A549 (cell line): ENCODE data around the gene SPDYE16. TPM values are rescaled to one million over a fixed set of nuclear protein-coding genes. Genes with fewer than 3 reads are reported as not detected.
"Not testable (repeated sequence)": the region's sequence is repeated elsewhere in the genome, so short reads cannot be mapped to it uniquely, and the experiment has no call there.

ENCODE experiments used
- ATAC-seq, 2 experiments: fragments of 200-7000 bp in 1 of 2; fragments of >200 bp in 1 of 2; cut with Nextera tagmentation in 1 of 2; cut with Tn5 transposase in 1 of 2; 3 replicates each; pipeline versions ENCODE4 v1.8.0 to v1.9.1; 2018 to 2020; ENCODE audit warnings: mild to moderate bottlenecking in 1 of 2, moderate library complexity in 1 of 2
- CTCF ChIA-PET: fragments of 300-600 bp; sonication (Branson Sonifier 250); formaldehyde crosslinking; extraction: SDS; loops from one replicate; lab custom pipeline; 2021; ENCODE audit warnings: antibody characterized with exemption, inconsistent platforms; lab: Yijun Ruan, JAX
- POLR2A ChIA-PET: fragments of 350-600 bp; formaldehyde crosslinking; extraction: SDS; loops from one replicate; lab custom pipeline; 2021; ENCODE audit warnings: antibody characterized with exemption, inconsistent platforms; lab: Yijun Ruan, JAX
- DNase-seq, 2 experiments: peaks; one replicate each; pipeline versions ENCODE4 v3.0.0 to v3.0.0-alpha.2; 2011 to 2016; ENCODE audit warnings: low read depth in 1 of 2, low spot score in 1 of 2
- FAIRE-seq: peaks from 2 replicates; lab custom pipeline; 2011; peaks lifted over from hg19 to GRCh38; lab: Jason Lieb, UNC
- H3K27ac ChIP-seq, 2 experiments: fragments of >200 bp; sonication (Bioruptor Twin); formaldehyde crosslinking; 3 replicates each; pipeline ENCODE4 v1.5.1; 2016 to 2017
- H3K4me1 ChIP-seq: fragments of >200 bp; sonication (Bioruptor Twin); formaldehyde crosslinking; 3 replicates; pipeline ENCODE4 v1.6.1; 2016
- H3K4me2 ChIP-seq: fragments of >200 bp; sonication (Bioruptor Twin); formaldehyde crosslinking; 3 replicates; pipeline ENCODE4 v1.6.1; 2016
- H3K4me3 ChIP-seq: fragments of >200 bp; sonication (Bioruptor Twin); formaldehyde crosslinking; 3 replicates; pipeline ENCODE4 v1.5.1; 2016
- H3K9me3 ChIP-seq: fragments of >200 bp; sonication (Bioruptor Twin); formaldehyde crosslinking; 3 replicates; pipeline ENCODE4 v1.6.1; 2016
- CBX2 ChIP-seq: fragments of 200-600 bp; sonication (generic); IDR thresholded peaks from 2 replicates; pipeline ENCODE4 v1.6.1; 2016; ENCODE audit warnings: low read depth, mild to moderate bottlenecking, borderline replicate concordance
- CBX8 ChIP-seq: fragments of 200-600 bp; sonication (generic); IDR thresholded peaks from 2 replicates; pipeline ENCODE4 v1.6.1; 2016
- CEBPB ChIP-seq, 2 experiments: fragments of >200 bp in 1 of 2; sonication (Bioruptor Twin) in 1 of 2; formaldehyde crosslinking in 1 of 2; IDR thresholded peaks; 2 replicates each; pipeline ENCODE4 v1.6.1; 2012 to 2016
- CHD2 ChIP-seq: fragments of 150-350 bp; IDR thresholded peaks from 2 replicates; pipeline ENCODE4 v1.6.1; 2014; ENCODE audit warnings: low read length; ENCODE audit not compliant: partially characterized antibody
- ESRRA ChIP-seq: fragments of 150-350 bp; IDR thresholded peaks from 2 replicates; pipeline ENCODE4 v1.6.1; 2014; ENCODE audit warnings: mild to moderate bottlenecking, low read length, borderline replicate concordance
- FOSB ChIP-seq: fragments of 250-450 bp; sonication (Bioruptor Pico); IDR thresholded peaks from 2 replicates; pipeline ENCODE4 v1.5.0; 2020; ENCODE audit warnings: mild to moderate bottlenecking, moderate library complexity
- FOSL2 ChIP-seq, 2 experiments: fragments of 450-650 bp in 1 of 2; fragments of >200 bp in 1 of 2; sonication (Bioruptor Twin) in 1 of 2; formaldehyde crosslinking; IDR thresholded peaks; 2 replicates each; pipeline versions ENCODE4 v1.5.0 to v1.6.1; 2016 to 2020; ENCODE audit warnings: mild to moderate bottlenecking in 1 of 2, moderate library complexity in 1 of 2
- GATA3 ChIP-seq: IDR thresholded peaks from 2 replicates; pipeline ENCODE4 v1.6.1; 2012; ENCODE audit warnings: borderline replicate concordance
- HOXA7 ChIP-seq: fragments of 250-450 bp; sonication (Bioruptor Pico); IDR thresholded peaks from 2 replicates; pipeline ENCODE4 v1.5.0; 2020; ENCODE audit warnings: mild to moderate bottlenecking, moderate library complexity
- JUN ChIP-seq, 2 experiments: fragments of >200 bp; sonication (Bioruptor Twin); formaldehyde crosslinking; IDR thresholded peaks; 2 replicates in 1 of 2; 3 replicates in 1 of 2; pipeline ENCODE4 v1.6.1; 2016 to 2017
- JUNB ChIP-seq: fragments of >200 bp; sonication (Bioruptor Twin); formaldehyde crosslinking; IDR thresholded peaks from 2 replicates; pipeline ENCODE4 v1.6.1; 2016
- KDM1A ChIP-seq: fragments of 200-600 bp; sonication (generic); IDR thresholded peaks from 2 replicates; pipeline ENCODE4 v1.6.1; 2016; ENCODE audit warnings: low read depth, mild to moderate bottlenecking
- MAFK ChIP-seq: fragments of 450-650 bp; IDR thresholded peaks from 2 replicates; pipeline ENCODE4 v1.6.1; 2014; ENCODE audit not compliant: partially characterized antibody
- NPAS2 ChIP-seq: fragments of 250-450 bp; sonication (Bioruptor Pico); IDR thresholded peaks from 2 replicates; pipeline ENCODE4 v1.8.0; 2022; ENCODE audit warnings: mild to moderate bottlenecking, moderate library complexity, borderline replicate concordance
- PHF8 ChIP-seq: fragments of 200-600 bp; sonication (generic); IDR thresholded peaks from 2 replicates; pipeline ENCODE4 v1.6.1; 2016; ENCODE audit warnings: low read depth, mild to moderate bottlenecking, antibody characterized with exemption, moderate library complexity, borderline replicate concordance
- POLR2AphosphoS2 ChIP-seq: conservative IDR thresholded peaks from 2 replicates; pipeline ENCODE4 v1.6.1; 2012; ENCODE audit warnings: low read length, improper control_type of control experiment, inconsistent platforms
- RFX5 ChIP-seq: fragments of 450-650 bp; IDR thresholded peaks from 2 replicates; pipeline ENCODE4 v1.7.1; 2014; ENCODE audit warnings: antibody characterized with exemption, mild to moderate bottlenecking, moderate library complexity
- SREBF2 ChIP-seq: fragments of 450-650 bp; IDR thresholded peaks from 2 replicates; pipeline ENCODE4 v1.6.1; 2014; ENCODE audit warnings: mild to moderate bottlenecking, moderate library complexity
- TP53 ChIP-seq: fragments of 250-450 bp; sonication (Bioruptor Pico); IDR thresholded peaks from 2 replicates; pipeline ENCODE4 v1.5.0; 2021; ENCODE audit warnings: mild to moderate bottlenecking, moderate library complexity
- ZC3H11A ChIP-seq: fragments of 450-650 bp; IDR thresholded peaks from 2 replicates; pipeline ENCODE4 v1.6.1; 2014; ENCODE audit warnings: antibody characterized with exemption, mild to moderate bottlenecking
- ZSCAN20 ChIP-seq: fragments of 250-450 bp; sonication (Bioruptor Pico); IDR thresholded peaks from 2 replicates; pipeline ENCODE4 v1.8.0; 2022; ENCODE audit warnings: mild to moderate bottlenecking, moderate library complexity
- WGBS: methylation state at CpG from one replicate; pipeline ENCODE4 v1.1.6; 2017; ENCODE audit errors: missing lambda C conversion rate; 5-methylcytosine and 5-hydroxymethylcytosine counted together
- polyA plus RNA-seq, 4 experiments: library from polyadenylated mRNA; depleted of rRNA in 3 of 4; stranded (reverse); fragments of >200 nt; fragmentation: RNase III in 1 of 4; extraction: RNeasy Plus Mini Kit Qiagen cat#74134 plus additional on column Dnase treatment in 1 of 4; gene quantifications; 2 replicates in 3 of 4; 3 replicates in 1 of 4; pipeline ENCODE4 v1.2.3, GENCODE V29; 2011 to 2017
- TF ChIP-seq, protein P1 (sequence below): fragments of 250-450 bp; sonication (Bioruptor Pico); IDR thresholded peaks from 2 replicates; pipeline ENCODE4 v1.5.0; 2021; ENCODE audit warnings: mild to moderate bottlenecking, moderate library complexity, borderline replicate concordance
- TF ChIP-seq, protein P2 (sequence below): fragments of 450-650 bp; IDR thresholded peaks from 2 replicates; pipeline ENCODE4 v1.6.1; 2014; ENCODE audit warnings: antibody characterized with exemption
- TF ChIP-seq, protein P3 (sequence below): fragments of 250-450 bp; sonication (Bioruptor Pico); IDR thresholded peaks from 2 replicates; pipeline ENCODE4 v1.5.0; 2020; ENCODE audit warnings: low read depth, mild to moderate bottlenecking, moderate library complexity
- TF ChIP-seq, protein P4 (sequence below): fragments of 150-350 bp; IDR thresholded peaks from 2 replicates; pipeline ENCODE4 v1.6.1; 2014; ENCODE audit warnings: low read depth, mild to moderate bottlenecking, low read length
- TF ChIP-seq, protein P5 (sequence below): fragments of >200 bp; sonication (Bioruptor Twin); formaldehyde crosslinking; IDR thresholded peaks from 2 replicates; pipeline ENCODE4 v1.6.1; 2016

SPDYE16 gene
- polyA plus RNA-seq, 2 of the 4 experiments (the other 2 are of a cell fraction), result not detected

DNA sequence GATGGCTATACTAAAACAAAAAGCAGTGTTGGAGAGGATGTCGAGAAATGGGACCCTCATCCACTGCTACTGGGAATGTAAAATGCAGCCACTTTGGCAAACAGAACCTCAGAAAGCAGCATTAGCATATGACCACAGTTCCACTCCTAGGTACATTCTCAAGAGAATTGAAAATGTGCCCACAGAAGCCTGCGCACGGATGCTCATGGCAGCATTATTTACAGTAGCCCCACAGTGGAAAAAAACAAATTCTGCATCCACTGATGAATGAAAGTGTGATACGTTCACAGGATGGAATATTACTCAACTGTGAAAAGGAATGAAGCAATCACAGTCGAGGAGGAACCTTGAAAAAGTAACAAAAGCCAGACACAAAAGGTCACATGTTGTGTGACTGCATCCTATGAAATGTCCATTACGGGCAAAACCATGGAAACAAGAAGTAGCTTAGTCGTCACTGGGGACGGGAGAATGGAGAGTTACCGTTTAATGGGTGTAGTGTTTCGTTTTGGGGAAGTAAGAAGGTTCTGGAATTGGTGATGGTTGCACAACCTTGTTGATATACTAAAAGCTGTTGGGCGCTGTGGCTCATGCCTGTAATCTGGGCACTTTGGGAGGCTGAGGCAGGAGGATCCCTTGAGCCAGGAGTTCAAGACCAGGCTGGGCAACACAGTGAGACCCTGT is 35.2 kb downstream of the SPDYE16 start:
- POLR2A ChIA-PET, result no interaction called here
- no peak overlapping the region for H3K4me2 ChIP-seq
- no peak overlapping the region for H3K4me3 ChIP-seq
- TF ChIP-seq CBX2 (no peak), ZC3H11A (no peak), HOXA7 (0 out of 2 replicates have a peak, but pooled peaks have one; percentile 33), NPAS2 (CRISPR knock-in tag) (no peak), JUN (IDR thresholded peaks at IDR 0.05) (no peak; a peak in 1 of 5 replicates), POLR2AphosphoS2 (no peak), MAFK (peak; percentile 1), CEBPB (IDR thresholded peaks at IDR 0.05) (peak; percentile 50 to 52; a peak in 2 of 4 replicates), JUNB (no peak), PHF8 (no peak), ESRRA (no peak), CBX8 (no peak)
- TF ChIP-seq, protein P1, sequence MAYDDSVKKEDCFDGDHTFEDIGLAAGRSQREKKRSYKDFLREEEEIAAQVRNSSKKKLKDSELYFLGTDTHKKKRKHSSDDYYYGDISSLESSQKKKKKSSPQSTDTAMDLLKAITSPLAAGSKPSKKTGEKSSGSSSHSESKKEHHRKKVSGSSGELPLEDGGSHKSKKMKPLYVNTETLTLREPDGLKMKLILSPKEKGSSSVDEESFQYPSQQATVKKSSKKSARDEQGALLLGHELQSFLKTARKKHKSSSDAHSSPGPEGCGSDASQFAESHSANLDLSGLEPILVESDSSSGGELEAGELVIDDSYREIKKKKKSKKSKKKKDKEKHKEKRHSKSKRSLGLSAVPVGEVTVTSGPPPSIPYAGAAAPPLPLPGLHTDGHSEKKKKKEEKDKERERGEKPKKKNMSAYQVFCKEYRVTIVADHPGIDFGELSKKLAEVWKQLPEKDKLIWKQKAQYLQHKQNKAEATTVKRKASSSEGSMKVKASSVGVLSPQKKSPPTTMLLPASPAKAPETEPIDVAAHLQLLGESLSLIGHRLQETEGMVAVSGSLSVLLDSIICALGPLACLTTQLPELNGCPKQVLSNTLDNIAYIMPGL, result no peak
- TF ChIP-seq, protein P2, sequence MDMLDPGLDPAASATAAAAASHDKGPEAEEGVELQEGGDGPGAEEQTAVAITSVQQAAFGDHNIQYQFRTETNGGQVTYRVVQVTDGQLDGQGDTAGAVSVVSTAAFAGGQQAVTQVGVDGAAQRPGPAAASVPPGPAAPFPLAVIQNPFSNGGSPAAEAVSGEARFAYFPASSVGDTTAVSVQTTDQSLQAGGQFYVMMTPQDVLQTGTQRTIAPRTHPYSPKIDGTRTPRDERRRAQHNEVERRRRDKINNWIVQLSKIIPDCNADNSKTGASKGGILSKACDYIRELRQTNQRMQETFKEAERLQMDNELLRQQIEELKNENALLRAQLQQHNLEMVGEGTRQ, result no peak; the same call in 1 of the 2 replicates
- TF ChIP-seq, protein P3, sequence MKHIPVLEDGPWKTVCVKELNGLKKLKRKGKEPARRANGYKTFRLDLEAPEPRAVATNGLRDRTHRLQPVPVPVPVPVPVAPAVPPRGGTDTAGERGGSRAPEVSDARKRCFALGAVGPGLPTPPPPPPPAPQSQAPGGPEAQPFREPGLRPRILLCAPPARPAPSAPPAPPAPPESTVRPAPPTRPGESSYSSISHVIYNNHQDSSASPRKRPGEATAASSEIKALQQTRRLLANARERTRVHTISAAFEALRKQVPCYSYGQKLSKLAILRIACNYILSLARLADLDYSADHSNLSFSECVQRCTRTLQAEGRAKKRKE (CRISPR knock-in tag), result no peak
- TF ChIP-seq, protein P4, sequence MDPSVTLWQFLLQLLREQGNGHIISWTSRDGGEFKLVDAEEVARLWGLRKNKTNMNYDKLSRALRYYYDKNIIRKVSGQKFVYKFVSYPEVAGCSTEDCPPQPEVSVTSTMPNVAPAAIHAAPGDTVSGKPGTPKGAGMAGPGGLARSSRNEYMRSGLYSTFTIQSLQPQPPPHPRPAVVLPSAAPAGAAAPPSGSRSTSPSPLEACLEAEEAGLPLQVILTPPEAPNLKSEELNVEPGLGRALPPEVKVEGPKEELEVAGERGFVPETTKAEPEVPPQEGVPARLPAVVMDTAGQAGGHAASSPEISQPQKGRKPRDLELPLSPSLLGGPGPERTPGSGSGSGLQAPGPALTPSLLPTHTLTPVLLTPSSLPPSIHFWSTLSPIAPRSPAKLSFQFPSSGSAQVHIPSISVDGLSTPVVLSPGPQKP, result no peak
- no peak overlapping the region for H3K27ac ChIP-seq
- 78% methylated on average over 11 of the region's 11 CpGs for WGBS
- ATAC-seq (no peak), FAIRE-seq (no peak), DNase-seq (peak in 1 of 2 experiments; percentile 48)
- CTCF ChIA-PET, result no interaction called here
- H3K4me1 ChIP-seq, result peaks cover 36% of the 10 kb centered on the region
- no peaks in the 10 kb centered on the region for H3K9me3 ChIP-seq

DNA sequence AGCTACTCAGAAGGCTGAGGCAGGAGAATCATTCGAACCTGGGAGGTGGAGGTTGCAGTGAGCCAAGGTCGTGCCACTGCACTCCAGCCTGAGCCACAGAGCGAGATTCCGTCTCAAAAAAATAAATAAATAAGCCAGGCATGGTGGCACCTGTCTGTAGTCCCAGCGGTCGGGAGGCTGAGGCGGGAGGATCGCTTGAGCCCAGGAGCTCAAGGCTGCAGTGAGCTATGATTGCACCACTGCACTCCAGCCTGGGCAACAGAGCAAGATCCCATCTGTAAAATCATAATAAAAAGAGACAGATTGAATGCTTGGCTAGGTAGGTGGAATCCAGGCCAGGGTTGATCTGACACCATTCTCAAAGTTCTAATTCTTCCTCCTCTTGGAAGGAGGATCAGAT is 36.5 kb downstream of the SPDYE16 start:
- WGBS, result 95% methylated on average over 8 of the region's 8 CpGs
- CTCF ChIA-PET, DNase-seq, FAIRE-seq, ATAC-seq, H3K4me2 ChIP-seq, H3K9me3 ChIP-seq, H3K4me3 ChIP-seq, POLR2A ChIA-PET, H3K27ac ChIP-seq: not testable (repeated sequence)
- H3K4me1 ChIP-seq, result peaks cover 36% of the 10 kb centered on the region

DNA sequence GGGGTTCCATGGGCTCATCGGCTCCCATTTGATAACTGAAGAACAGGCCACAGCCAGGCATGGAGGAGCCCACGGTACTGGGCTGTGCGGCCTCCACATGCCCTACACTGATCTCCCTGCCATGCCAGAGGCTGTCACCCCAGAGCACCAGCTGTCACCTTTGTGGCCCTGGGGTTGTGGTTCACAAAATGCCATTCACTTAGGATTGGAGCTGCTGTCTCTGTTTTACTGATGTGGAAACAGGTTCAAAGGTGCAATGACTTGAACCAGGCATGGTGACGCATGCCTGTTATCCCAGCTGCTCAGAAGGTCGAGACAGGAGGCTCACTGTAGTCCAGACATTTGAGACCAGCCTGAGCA is 37.0 kb downstream of the SPDYE16 start:
- Histone ChIP-seq H3K9me3 (no peaks in the 10 kb centered on the region), H3K4me1 (peaks cover 39% of the 10 kb centered on the region), H3K4me2 (no peak overlapping the region), H3K4me3 (no peak overlapping the region), H3K27ac (peak overlapping the region in 1 of 2 experiments; percentile 61; a peak in 2 of 6 replicates)
- WGBS, result 87% methylated on average over 5 of the region's 5 CpGs
- ChIA-PET POLR2A (no interaction called here), CTCF (no interaction called here)
- ATAC-seq (no peak), DNase-seq (no peak), FAIRE-seq (no peak)
- TF ChIP-seq ZSCAN20 (CRISPR knock-in tag), result no peak
- TF ChIP-seq RFX5, result no peak
- TF ChIP-seq GATA3, result no peak
- TF ChIP-seq, protein P5, sequence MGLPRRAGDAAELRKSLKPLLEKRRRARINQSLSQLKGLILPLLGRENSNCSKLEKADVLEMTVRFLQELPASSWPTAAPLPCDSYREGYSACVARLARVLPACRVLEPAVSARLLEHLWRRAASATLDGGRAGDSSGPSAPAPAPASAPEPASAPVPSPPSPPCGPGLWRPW, result no peak
- no peak for TF ChIP-seq FOSL2 (IDR thresholded peaks at IDR 0.05)
- no peak for TF ChIP-seq FOSL2 (CRISPR knock-in tag; IDR thresholded peaks at IDR 0.05)
- no peak for TF ChIP-seq SREBF2
- TF ChIP-seq FOSB (CRISPR knock-in tag), result no peak
- no peak for TF ChIP-seq CHD2
- no peak for TF ChIP-seq KDM1A
- TF ChIP-seq TP53 (CRISPR knock-in tag), result no peak
